Tibial nerve (tissue), 4 donors: Measurements from ENCODE around the gene FEM1A. TPM values are rescaled to one million over a fixed set of nuclear protein-coding genes. Genes with fewer than 3 reads are reported as not detected.
A peak's percentile ranks its signal among the peaks of the same experiment; 100 is the strongest.
"Not testable (repeated sequence)": the region's sequence is repeated elsewhere in the genome, so short reads cannot be mapped to it uniquely, and the experiment has no call there.

ENCODE experiments used
- DNase-seq, 2 donors: peaks; one replicate each; pipeline ENCODE4 v3.0.0-alpha.2; 2019; ENCODE audit warnings: low spot score in 2 of 2
- H3K27ac ChIP-seq, 4 donors: fragments of 200-600 bp; sonication (generic) in 3 of 4; one replicate each; pipeline ENCODE4 v1.5.1; 2017 to 2019; ENCODE audit warnings: mild to moderate bottlenecking in 1 of 4
- H3K27me3 ChIP-seq, 2 donors: fragments of 200-600 bp; sonication (generic) in 1 of 2; one replicate each; pipeline versions ENCODE4 v1.5.1 to v1.6.0; 2017 to 2019
- H3K36me3 ChIP-seq, 3 donors: fragments of 200-600 bp; sonication (generic); one replicate each; pipeline ENCODE4 v1.5.1; 2018 to 2019
- H3K4me1 ChIP-seq, 4 donors: fragments of 200-600 bp; sonication (generic) in 3 of 4; one replicate each; pipeline ENCODE4 v1.5.1; 2017 to 2019
- H3K4me3 ChIP-seq, 4 donors: fragments of 200-600 bp; sonication (generic) in 3 of 4; one replicate each; pipeline ENCODE4 v1.5.1; 2017 to 2019; ENCODE audit warnings: mild to moderate bottlenecking in 1 of 4, moderate library complexity in 1 of 4
- H3K9me3 ChIP-seq, 4 donors: fragments of 200-600 bp; sonication (generic) in 3 of 4; one replicate each; pipeline ENCODE4 v1.5.1; 2017 to 2019
- EP300 ChIP-seq, 2 donors: sonication (generic); formaldehyde crosslinking; IDR thresholded peaks; one replicate each; pipeline ENCODE4 v1.6.1; 2017; ENCODE audit warnings: antibody characterized with exemption in 2 of 2, mild to moderate bottlenecking in 1 of 2
- POLR2A ChIP-seq, 2 donors: fragments of 450-650 bp; IDR thresholded peaks; one replicate each; pipeline ENCODE4 v1.6.1; 2017; ENCODE audit warnings: antibody characterized with exemption in 2 of 2, mild to moderate bottlenecking in 2 of 2, moderate library complexity in 2 of 2
- WGBS, 2 donors: methylation state at CpG; one replicate each; pipeline ENCODE4 v1.1.5; 2018; 5-methylcytosine and 5-hydroxymethylcytosine counted together
- total RNA-seq, 4 donors: library from RNA; depleted of rRNA; stranded (reverse); fragments of >200 nt; gene quantifications; one replicate each; pipeline ENCODE4 v1.1.0, GENCODE V29; 2016
- TF ChIP-seq, protein P1 (sequence below), 5 experiments: fragments of 200-600 bp in 3 of 5; fragments of 450-650 bp in 2 of 5; sonication (generic) in 3 of 5; IDR thresholded peaks; one replicate each; pipeline ENCODE4 v1.5.1; 2016 to 2019; ENCODE audit warnings: antibody characterized with exemption in 5 of 5, mild to moderate bottlenecking in 3 of 5, moderate library complexity in 2 of 5

Gene FEM1A
- total RNA-seq, 4 donors from 2014 or later, result 12.3 to 17.1 (median 15.2) TPM

DNA sequence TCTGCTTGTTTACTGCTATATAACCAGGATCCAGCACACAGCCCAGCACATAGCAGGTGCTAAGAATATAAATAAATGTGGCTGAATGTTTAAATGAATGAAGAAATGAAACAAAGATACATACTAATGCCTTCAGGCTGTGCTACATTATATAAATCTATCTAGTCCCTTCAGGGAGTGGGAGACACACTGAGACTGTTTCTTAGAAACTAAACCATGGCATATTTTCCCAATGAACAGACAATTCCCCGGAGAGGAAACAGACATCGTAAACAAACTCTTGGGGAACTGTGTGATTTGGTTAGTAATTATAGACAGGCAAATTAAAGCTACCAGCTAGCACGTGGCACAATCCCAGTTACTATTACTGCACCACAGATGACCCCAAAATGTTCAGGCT, 9.7 kb upstream of the FEM1A start:
- Histone ChIP-seq H3K27me3 (peaks cover 0 to 20% of the 10 kb centered on the region in 2 donors), H3K36me3 (peaks cover 0 to 4% (median 0%) of the 10 kb centered on the region in 3 donors), H3K4me1 (no peaks in the 10 kb centered on the region), H3K27ac (no peak overlapping the region), H3K9me3 (peaks cover 0 to 7% (median 0%) of the 10 kb centered on the region in 4 donors), H3K4me3 (no peak overlapping the region)
- WGBS, 2 donors, result 35 to 39% methylated on average over 3 of the region's 3 CpGs
- DNase-seq, result no peak
- TF ChIP-seq EP300 (IDR thresholded peaks at IDR 0.05), result no peak
- TF ChIP-seq POLR2A (IDR thresholded peaks at IDR 0.05), result no peak
- TF ChIP-seq, protein P1, sequence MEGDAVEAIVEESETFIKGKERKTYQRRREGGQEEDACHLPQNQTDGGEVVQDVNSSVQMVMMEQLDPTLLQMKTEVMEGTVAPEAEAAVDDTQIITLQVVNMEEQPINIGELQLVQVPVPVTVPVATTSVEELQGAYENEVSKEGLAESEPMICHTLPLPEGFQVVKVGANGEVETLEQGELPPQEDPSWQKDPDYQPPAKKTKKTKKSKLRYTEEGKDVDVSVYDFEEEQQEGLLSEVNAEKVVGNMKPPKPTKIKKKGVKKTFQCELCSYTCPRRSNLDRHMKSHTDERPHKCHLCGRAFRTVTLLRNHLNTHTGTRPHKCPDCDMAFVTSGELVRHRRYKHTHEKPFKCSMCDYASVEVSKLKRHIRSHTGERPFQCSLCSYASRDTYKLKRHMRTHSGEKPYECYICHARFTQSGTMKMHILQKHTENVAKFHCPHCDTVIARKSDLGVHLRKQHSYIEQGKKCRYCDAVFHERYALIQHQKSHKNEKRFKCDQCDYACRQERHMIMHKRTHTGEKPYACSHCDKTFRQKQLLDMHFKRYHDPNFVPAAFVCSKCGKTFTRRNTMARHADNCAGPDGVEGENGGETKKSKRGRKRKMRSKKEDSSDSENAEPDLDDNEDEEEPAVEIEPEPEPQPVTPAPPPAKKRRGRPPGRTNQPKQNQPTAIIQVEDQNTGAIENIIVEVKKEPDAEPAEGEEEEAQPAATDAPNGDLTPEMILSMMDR (IDR thresholded peaks at IDR 0.05), result no peak

DNA sequence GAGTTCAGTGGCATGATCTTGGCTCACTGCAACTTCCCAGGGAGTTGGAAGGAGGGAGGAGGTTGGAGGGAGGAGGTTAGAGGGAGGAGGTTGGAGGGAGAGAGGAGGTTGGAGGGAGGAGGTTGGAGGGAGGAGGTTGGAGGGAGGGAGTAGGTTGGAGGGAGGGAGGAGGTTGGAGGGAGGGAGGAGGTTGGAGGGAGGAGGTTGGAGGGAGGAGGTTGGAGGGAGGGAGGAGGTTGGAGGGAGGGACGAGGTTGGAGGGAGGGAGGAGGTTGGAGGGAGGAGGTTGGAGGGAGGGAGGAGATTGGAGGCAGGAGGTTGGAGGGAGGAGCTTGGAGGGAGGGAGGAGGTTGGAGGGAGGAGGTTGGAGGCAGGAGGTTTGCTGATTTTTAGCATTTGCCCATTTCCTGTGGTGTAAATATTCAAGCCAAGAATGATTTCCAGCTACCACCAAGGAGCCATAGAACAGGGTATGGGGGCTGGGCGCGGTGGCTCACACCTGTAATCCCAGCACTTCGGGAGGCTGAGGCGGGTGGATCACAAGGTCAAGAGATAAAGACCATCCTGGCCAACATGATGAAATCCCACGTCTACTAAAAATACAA, 5.0 kb upstream of the FEM1A start:
- H3K27ac ChIP-seq, DNase-seq, H3K36me3 ChIP-seq, H3K4me1 ChIP-seq, H3K9me3 ChIP-seq, H3K4me3 ChIP-seq: not testable (repeated sequence)
- peaks cover 0 to 20% of the 10 kb centered on the region in 2 donors for H3K27me3 ChIP-seq
- WGBS, 2 donors, result 77 to 81% methylated on average over 5 to 6 of the region's 6 CpGs

DNA sequence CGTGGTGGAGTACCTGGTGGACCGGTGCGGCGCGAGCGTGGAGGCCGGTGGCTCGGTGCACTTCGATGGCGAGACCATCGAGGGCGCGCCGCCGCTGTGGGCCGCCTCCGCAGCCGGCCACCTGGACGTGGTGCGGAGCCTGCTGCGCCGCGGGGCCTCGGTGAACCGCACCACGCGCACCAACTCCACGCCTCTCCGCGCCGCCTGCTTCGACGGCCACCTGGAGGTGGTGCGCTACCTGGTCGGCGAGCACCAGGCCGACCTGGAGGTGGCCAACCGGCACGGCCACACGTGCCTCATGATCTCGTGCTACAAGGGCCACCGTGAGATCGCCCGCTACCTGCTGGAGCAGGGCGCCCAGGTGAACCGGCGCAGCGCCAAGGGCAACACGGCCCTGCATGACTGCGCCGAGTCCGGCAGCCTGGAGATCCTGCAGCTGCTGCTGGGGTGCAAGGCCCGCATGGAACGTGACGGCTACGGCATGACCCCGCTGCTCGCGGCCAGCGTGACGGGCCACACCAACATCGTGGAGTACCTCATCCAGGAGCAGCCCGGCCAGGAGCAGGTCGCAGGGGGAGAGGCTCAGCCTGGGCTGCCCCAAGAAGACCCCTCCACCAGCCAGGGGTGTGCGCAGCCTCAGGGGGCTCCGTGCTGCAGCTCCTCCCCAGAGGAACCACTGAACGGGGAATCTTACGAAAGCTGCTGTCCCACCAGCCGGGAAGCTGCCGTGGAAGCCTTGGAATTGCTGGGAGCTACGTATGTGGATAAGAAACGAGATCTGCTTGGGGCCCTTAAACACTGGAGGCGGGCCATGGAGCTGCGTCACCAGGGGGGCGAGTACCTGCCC, 708 bp downstream of the FEM1A start:
- not testable (repeated sequence) for H3K9me3 ChIP-seq, DNase-seq, H3K27me3 ChIP-seq
- Histone ChIP-seq H3K4me1 (peaks cover 0 to 45% (median 12%) of the 10 kb centered on the region in 4 donors), H3K27ac (peak overlapping the region; percentile 61 to 95 (median 88)), H3K36me3 (peaks cover 0 to 47% (median 4%) of the 10 kb centered on the region in 3 donors), H3K4me3 (peak overlapping the region; percentile 66 to 93 (median 92))
- WGBS, 2 donors, result 9 to 14% methylated on average over 43 to 47 of the region's 75 CpGs

DNA sequence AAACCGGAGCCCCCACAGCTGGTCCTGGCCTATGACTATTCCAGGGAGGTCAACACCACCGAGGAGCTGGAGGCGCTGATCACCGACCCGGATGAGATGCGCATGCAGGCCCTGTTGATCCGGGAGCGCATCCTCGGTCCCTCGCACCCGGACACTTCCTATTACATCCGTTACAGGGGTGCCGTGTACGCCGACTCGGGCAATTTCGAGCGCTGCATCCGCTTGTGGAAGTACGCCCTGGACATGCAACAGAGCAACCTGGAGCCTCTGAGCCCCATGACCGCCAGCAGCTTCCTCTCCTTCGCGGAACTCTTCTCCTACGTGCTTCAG, 1.3 kb downstream of the FEM1A start:
- H3K27ac ChIP-seq, H3K9me3 ChIP-seq, H3K27me3 ChIP-seq, DNase-seq: not testable (repeated sequence)
- Histone ChIP-seq H3K36me3 (peaks cover 0 to 53% (median 4%) of the 10 kb centered on the region in 3 donors), H3K4me3 (peak overlapping the region in 2 of 4 donors; percentile 66 to 93), H3K4me1 (peaks cover 0 to 45% (median 12%) of the 10 kb centered on the region in 4 donors)
- WGBS, 2 donors, result 87 to 94% methylated on average over 23 to 24 of the region's 24 CpGs

DNA sequence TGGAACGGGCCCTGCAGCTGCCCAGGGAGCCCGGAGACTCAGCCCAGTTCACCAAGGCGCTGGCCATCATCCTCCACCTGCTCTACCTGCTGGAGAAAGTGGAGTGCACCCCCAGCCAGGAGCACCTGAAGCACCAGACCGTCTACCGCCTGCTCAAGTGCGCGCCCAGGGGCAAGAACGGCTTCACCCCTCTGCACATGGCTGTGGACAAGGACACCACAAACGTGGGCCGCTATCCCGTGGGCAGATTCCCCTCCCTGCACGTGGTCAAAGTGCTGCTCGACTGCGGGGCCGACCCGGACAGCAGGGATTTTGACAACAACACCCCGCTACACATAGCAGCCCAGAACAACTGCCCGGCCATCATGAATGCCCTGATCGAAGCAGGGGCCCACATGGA, 1.7 kb downstream of the FEM1A start:
- H3K4me3 ChIP-seq, H3K9me3 ChIP-seq, H3K27ac ChIP-seq, H3K27me3 ChIP-seq, DNase-seq: not testable (repeated sequence)
- 83 to 88% methylated on average over 8 to 19 of the region's 19 CpGs for WGBS, 2 donors
- peaks cover 0 to 58% (median 4%) of the 10 kb centered on the region in 3 donors for H3K36me3 ChIP-seq
- peaks cover 0 to 45% (median 12%) of the 10 kb centered on the region in 4 donors for H3K4me1 ChIP-seq

DNA sequence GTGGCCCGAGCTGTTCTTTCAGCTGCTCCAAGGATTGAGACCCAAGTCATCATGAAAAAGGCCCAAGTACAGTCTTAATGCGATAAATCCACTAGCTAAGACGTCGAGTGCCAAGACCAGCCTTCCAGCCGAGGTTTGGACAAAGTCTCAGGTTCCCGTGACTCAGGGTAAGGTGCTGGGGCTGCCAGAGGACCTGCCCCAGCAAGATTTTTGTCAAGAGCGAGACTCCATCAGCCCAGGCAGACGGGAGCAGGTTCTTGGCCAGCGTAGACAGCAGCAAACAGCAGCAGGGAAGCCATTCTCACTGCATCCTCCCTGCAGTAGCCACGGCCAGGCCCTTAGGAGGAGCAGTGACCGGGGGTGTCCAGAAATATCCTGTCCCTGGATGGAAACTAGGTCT, 3.4 kb downstream of the FEM1A start:
- no peak for DNase-seq
- Histone ChIP-seq H3K27me3 (no peaks in the 10 kb centered on the region), H3K36me3 (peaks cover 0 to 69% (median 4%) of the 10 kb centered on the region in 3 donors), H3K4me3 (no peak overlapping the region), H3K9me3 (no peaks in the 10 kb centered on the region), H3K27ac (no peak overlapping the region), H3K4me1 (peaks cover 0 to 45% (median 12%) of the 10 kb centered on the region in 4 donors)
- whole genome bisulfite sequencing, 2 donors, result 84 to 88% methylated on average over 5 to 10 of the region's 11 CpGs
- no peak for TF ChIP-seq EP300 (IDR thresholded peaks at IDR 0.05)
- TF ChIP-seq, protein P1 (IDR thresholded peaks at IDR 0.05), result no peak
- TF ChIP-seq POLR2A (IDR thresholded peaks at IDR 0.05), result no peak

DNA sequence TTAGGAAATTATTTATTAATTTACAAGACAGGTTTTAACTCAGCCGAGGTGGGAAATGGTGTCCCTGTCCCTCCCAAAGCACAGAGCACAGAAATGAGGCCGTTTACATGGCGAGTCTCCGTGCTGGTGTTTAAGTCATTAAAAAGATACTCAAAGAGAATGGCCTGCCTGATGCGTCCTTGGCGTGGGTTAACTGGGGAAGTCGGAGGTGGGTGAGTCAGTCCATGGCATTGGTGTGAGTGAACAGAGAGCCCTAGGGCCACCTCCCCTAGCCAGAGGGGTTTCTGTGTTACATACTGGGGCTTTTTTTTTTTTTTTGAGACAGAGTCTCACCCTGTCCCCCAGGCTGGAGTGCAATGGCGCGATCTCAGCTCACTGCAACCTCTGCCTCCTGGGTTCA, 3.9 kb downstream of the FEM1A start:
- peaks cover 0 to 45% (median 12%) of the 10 kb centered on the region in 4 donors for H3K4me1 ChIP-seq
- no peak for DNase-seq
- H3K4me3 ChIP-seq, result no peak overlapping the region
- H3K27me3 ChIP-seq, result no peaks in the 10 kb centered on the region
- no peaks in the 10 kb centered on the region for H3K9me3 ChIP-seq
- TF ChIP-seq POLR2A (IDR thresholded peaks at IDR 0.05) (no peak), EP300 (IDR thresholded peaks at IDR 0.05) (no peak)
- TF ChIP-seq, protein P1 (IDR thresholded peaks at IDR 0.05), result no peak
- no peak overlapping the region for H3K27ac ChIP-seq
- 77 to 83% methylated on average over 9 of the region's 9 CpGs for WGBS, 2 donors
- peaks cover 0 to 69% (median 4%) of the 10 kb centered on the region in 3 donors for H3K36me3 ChIP-seq
